ENCODE results near the gene ANKRD18A.

- no peak for TF ChIP-seq CTCF (IDR thresholded peaks at IDR 0.05; ENCODE audit: insufficient read depth, low read length, poor library complexity, severe bottlenecking)
- no peak for TF ChIP-seq EZH2phosphoT487 (conservative IDR thresholded peaks at IDR 0.05; ENCODE audit: low read length)
Observed at GRCh38 chr9:38622288-38622674, 1.9 kb upstream of the ANKRD18A start.
